Skeletal muscle satellite cell (primary cell): ENCODE data around the gene C7.

Experiments
- H3K27me3 ChIP-seq: 2 replicates; pipeline ENCODE4 v1.7.0; 2013; ENCODE audit warnings: low read length; ENCODE audit not compliant: control insufficient read depth, insufficient read depth
- H3K36me3 ChIP-seq: 2 replicates; pipeline ENCODE4 v1.7.0; 2013; ENCODE audit warnings: mild to moderate bottlenecking, control low read depth, low read length; ENCODE audit not compliant: insufficient read depth
- H3K4me1 ChIP-seq: 2 replicates; pipeline ENCODE4 v1.7.0; 2013; ENCODE audit warnings: low read length; ENCODE audit not compliant: control insufficient read depth, insufficient read depth
- H3K4me2 ChIP-seq: 2 replicates; pipeline ENCODE4 v1.7.0; 2013; ENCODE audit warnings: mild to moderate bottlenecking, low read length
- H3K4me3 ChIP-seq: 2 replicates; pipeline ENCODE4 v1.7.0; 2013; ENCODE audit warnings: low read length
- H3K9ac ChIP-seq: 2 replicates; pipeline ENCODE4 v1.7.0; 2013; ENCODE audit warnings: mild to moderate bottlenecking, low read depth, low read length, moderate library complexity
- H3K9me3 ChIP-seq: replicated peaks from 2 replicates; pipeline ENCODE4 v1.7.0; 2013; ENCODE audit warnings: mild to moderate bottlenecking, control low read depth, low read length

C7 gene

GRCh38 chr5:40976041-40976440 lies 66.7 kb downstream of the C7 start:
- no peak overlapping the region for H3K9ac ChIP-seq
- H3K4me3 ChIP-seq, result no peak overlapping the region
- no peaks in the 10 kb centered on the region for H3K4me1 ChIP-seq
- H3K27me3 ChIP-seq, result no peaks in the 10 kb centered on the region
- no peak overlapping the region for H3K4me2 ChIP-seq
- no peaks in the 10 kb centered on the region for H3K36me3 ChIP-seq
- H3K9me3 ChIP-seq, result no peaks in the 10 kb centered on the region

GRCh38 chr5:40976836-40977235 lies 67.5 kb downstream of the C7 start:
- Histone ChIP-seq H3K9me3 (no peaks in the 10 kb centered on the region), H3K4me1 (no peaks in the 10 kb centered on the region), H3K4me3 (no peak overlapping the region), H3K9ac (no peak overlapping the region), H3K27me3 (no peaks in the 10 kb centered on the region), H3K36me3 (no peaks in the 10 kb centered on the region), H3K4me2 (no peak overlapping the region)

- no peak overlapping the region for H3K4me2 ChIP-seq
- H3K27me3 ChIP-seq, result no peaks in the 10 kb centered on the region
- H3K4me1 ChIP-seq, result peaks cover 29% of the 10 kb centered on the region
- no peak overlapping the region for H3K4me3 ChIP-seq
- H3K36me3 ChIP-seq, result no peaks in the 10 kb centered on the region
- H3K9ac ChIP-seq, result no peak overlapping the region
- no peaks in the 10 kb centered on the region for H3K9me3 ChIP-seq
Measured at GRCh38 chr5:40981420-40981819, 72.1 kb downstream of the C7 start.

- Histone ChIP-seq H3K4me3 (no peak overlapping the region), H3K4me1 (peaks cover 33% of the 10 kb centered on the region), H3K9ac (no peak overlapping the region), H3K27me3 (no peaks in the 10 kb centered on the region), H3K4me2 (no peak overlapping the region), H3K9me3 (no peaks in the 10 kb centered on the region), H3K36me3 (no peaks in the 10 kb centered on the region)
Measured at GRCh38 chr5:40983781-40984180, 74.5 kb downstream of the C7 start.

GRCh38 chr5:40984884-40985283 lies 75.6 kb downstream of the C7 start:
- Histone ChIP-seq H3K9me3 (no peaks in the 10 kb centered on the region), H3K9ac (no peak overlapping the region), H3K36me3 (no peaks in the 10 kb centered on the region), H3K4me2 (peak overlapping the region; percentile 42), H3K4me3 (no peak overlapping the region), H3K27me3 (no peaks in the 10 kb centered on the region), H3K4me1 (peaks cover 41% of the 10 kb centered on the region)

- Histone ChIP-seq H3K4me1 (peaks cover 48% of the 10 kb centered on the region), H3K4me3 (no peak overlapping the region), H3K4me2 (no peak overlapping the region), H3K9me3 (no peaks in the 10 kb centered on the region), H3K9ac (no peak overlapping the region), H3K36me3 (no peaks in the 10 kb centered on the region), H3K27me3 (no peaks in the 10 kb centered on the region)
Measured at GRCh38 chr5:40985501-40985900, 76.2 kb downstream of the C7 start.

GRCh38 chr5:40986666-40987065 lies 77.4 kb downstream of the C7 start:
- no peaks in the 10 kb centered on the region for H3K27me3 ChIP-seq

GRCh38 chr5:40987349-40987748 lies 78.1 kb downstream of the C7 start:
- H3K9ac ChIP-seq, result no peak overlapping the region
- H3K36me3 ChIP-seq, result no peaks in the 10 kb centered on the region
- peaks cover 64% of the 10 kb centered on the region for H3K4me1 ChIP-seq
- H3K4me2 ChIP-seq, result no peak overlapping the region
- no peaks in the 10 kb centered on the region for H3K27me3 ChIP-seq
- H3K9me3 ChIP-seq, result no peaks in the 10 kb centered on the region
- H3K4me3 ChIP-seq, result no peak overlapping the region

More at GRCh38 chr5:40986666-40987065, 77.4 kb downstream of the C7 start:
- Histone ChIP-seq H3K9ac (no peak overlapping the region), H3K4me1 (peaks cover 57% of the 10 kb centered on the region), H3K9me3 (no peaks in the 10 kb centered on the region), H3K36me3 (no peaks in the 10 kb centered on the region), H3K4me2 (no peak overlapping the region), H3K4me3 (no peak overlapping the region)

GRCh38 chr5:40988746-40989510 lies 79.6 kb downstream of the C7 start:
- Histone ChIP-seq H3K27me3 (no peaks in the 10 kb centered on the region), H3K9me3 (no peaks in the 10 kb centered on the region), H3K4me3 (no peak overlapping the region), H3K4me2 (no peak overlapping the region), H3K9ac (no peak overlapping the region), H3K36me3 (no peaks in the 10 kb centered on the region), H3K4me1 (peaks cover 55% of the 10 kb centered on the region)

GRCh38 chr5:40991168-40991980 lies 82.1 kb downstream of the C7 start:
- H3K36me3 ChIP-seq, result no peaks in the 10 kb centered on the region
- H3K4me1 ChIP-seq, result peaks cover 36% of the 10 kb centered on the region
- H3K27me3 ChIP-seq, result no peaks in the 10 kb centered on the region
- H3K4me2 ChIP-seq, result peak overlapping the region; percentile 58
- H3K9me3 ChIP-seq, result no peaks in the 10 kb centered on the region
- no peak overlapping the region for H3K4me3 ChIP-seq
- peak overlapping the region; percentile 43 for H3K9ac ChIP-seq

- Histone ChIP-seq H3K9me3 (no peaks in the 10 kb centered on the region), H3K27me3 (no peaks in the 10 kb centered on the region), H3K4me3 (no peak overlapping the region), H3K4me2 (peak overlapping the region; percentile 58), H3K4me1 (peaks cover 36% of the 10 kb centered on the region), H3K36me3 (no peaks in the 10 kb centered on the region), H3K9ac (no peak overlapping the region)
Measured at GRCh38 chr5:40991981-40992559, 82.8 kb downstream of the C7 start.
